CD4-positive, alpha-beta memory T cell (primary cell): Measurements from ENCODE around the gene PLEKHM2. TPM values are rescaled to one million over a fixed set of nuclear protein-coding genes. Genes with fewer than 3 reads are reported as not detected.

Experiments
- CTCF ChIA-PET: fragments of 350-600 bp; sonication (Branson Sonifier 250); formaldehyde crosslinking; loops from one replicate; lab custom pipeline; 2021; ENCODE audit warnings: inconsistent platforms; ENCODE audit not compliant: partially characterized antibody; lab: Charles Lee
- POLR2A ChIA-PET: fragments of 350-600 bp; sonication (Branson Sonifier 250); formaldehyde crosslinking; loops from one replicate; lab custom pipeline; 2021; ENCODE audit not compliant: partially characterized antibody; lab: Charles Lee
- DNase-seq, 5 donors: peaks; one replicate each; pipeline versions ENCODE4 v3.0.0 to v3.0.0-alpha.2; 2020 to 2022; ENCODE audit warnings: mixed read lengths in 1 of 5
- H3K27ac ChIP-seq: one replicate; pipeline ENCODE4 v1.7.0; 2013; ENCODE audit warnings: low read depth, low read length
- H3K27me3 ChIP-seq: 2 replicates; pipeline ENCODE4 v1.7.0; 2013; ENCODE audit warnings: mild to moderate bottlenecking, low read length, moderate library complexity; ENCODE audit not compliant: insufficient read depth
- H3K36me3 ChIP-seq: 2 replicates; pipeline ENCODE4 v1.7.0; 2013; ENCODE audit warnings: mild to moderate bottlenecking, low read length, moderate library complexity; ENCODE audit not compliant: insufficient read depth
- H3K4me1 ChIP-seq: 2 replicates; pipeline ENCODE4 v1.7.0; 2013; ENCODE audit warnings: mild to moderate bottlenecking, low read length, moderate library complexity; ENCODE audit not compliant: insufficient read depth
- H3K4me3 ChIP-seq, 2 donors: one replicate each; pipeline ENCODE4 v1.7.0; 2013; ENCODE audit warnings: low read length in 2 of 2, mild to moderate bottlenecking in 1 of 2
- H3K9me3 ChIP-seq, 2 donors: one replicate each; pipeline ENCODE4 v1.7.0; 2013; ENCODE audit warnings: low read length in 2 of 2, control low read depth in 1 of 2; ENCODE audit not compliant: control insufficient read depth in 1 of 2
- H3K27ac Mint-ChIP-seq, 7 donors: one replicate each; pipeline ENCODE4 v1.8.0; 2020 to 2021; ENCODE audit warnings: mixed read lengths in 7 of 7, mild to moderate bottlenecking in 6 of 7, inconsistent platforms in 3 of 7, moderate library complexity in 3 of 7
- H3K27me3 Mint-ChIP-seq, 2 donors: one replicate each; pipeline ENCODE4 v1.8.0; 2020 to 2021; ENCODE audit warnings: mixed read lengths in 2 of 2
- H3K36me3 Mint-ChIP-seq, 2 donors: one replicate each; pipeline ENCODE4 v1.8.0; 2020 to 2021; ENCODE audit warnings: mixed read lengths in 2 of 2, inconsistent platforms in 1 of 2, mild to moderate bottlenecking in 1 of 2
- H3K4me1 Mint-ChIP-seq, 4 donors: one replicate each; pipeline ENCODE4 v1.8.0; 2020 to 2021; ENCODE audit warnings: mixed read lengths in 4 of 4, mild to moderate bottlenecking in 1 of 4
- H3K4me3 Mint-ChIP-seq, 8 donors: one replicate each; pipeline ENCODE4 v1.8.0; 2020 to 2021; ENCODE audit warnings: mixed read lengths in 8 of 8, mild to moderate bottlenecking in 7 of 8, moderate library complexity in 6 of 8, inconsistent platforms in 3 of 8
- H3K9me3 Mint-ChIP-seq, 8 donors: one replicate each; pipeline ENCODE4 v1.8.0; 2020 to 2021; ENCODE audit warnings: mixed read lengths in 8 of 8, mild to moderate bottlenecking in 5 of 8, inconsistent platforms in 3 of 8, moderate library complexity in 1 of 8
- intact Hi-C: fragments of 100-400 bp; cut with micrococcal nuclease; formaldehyde crosslinking; loops from one replicate; pipeline ENCODE4 v1.15.1; 2023
- polyA plus RNA-seq, 2 donors: library from polyadenylated mRNA; unstranded; fragments of 300-500 nt; fragmentation: Illumina TruSeq; gene quantifications; one replicate each; pipeline ENCODE4 v1.2.3, GENCODE V29; 2021
- total RNA-seq, 2 experiments: library from RNA; stranded (reverse); gene quantifications; one replicate each; pipeline ENCODE4 v1.2.3, GENCODE V29; 2021

PLEKHM2 gene
- total and polyA plus RNA-seq, 4 experiments from 2014 or later: 2.0 to 59.8 (median 30.9) TPM

GRCh38 chr1:15739745-15740144 lies 55.6 kb downstream of the PLEKHM2 start:
- intact Hi-C loops: no loop called here
- H3K9me3 Mint-ChIP-seq: no peaks in the 10 kb centered on the region

DNA sequence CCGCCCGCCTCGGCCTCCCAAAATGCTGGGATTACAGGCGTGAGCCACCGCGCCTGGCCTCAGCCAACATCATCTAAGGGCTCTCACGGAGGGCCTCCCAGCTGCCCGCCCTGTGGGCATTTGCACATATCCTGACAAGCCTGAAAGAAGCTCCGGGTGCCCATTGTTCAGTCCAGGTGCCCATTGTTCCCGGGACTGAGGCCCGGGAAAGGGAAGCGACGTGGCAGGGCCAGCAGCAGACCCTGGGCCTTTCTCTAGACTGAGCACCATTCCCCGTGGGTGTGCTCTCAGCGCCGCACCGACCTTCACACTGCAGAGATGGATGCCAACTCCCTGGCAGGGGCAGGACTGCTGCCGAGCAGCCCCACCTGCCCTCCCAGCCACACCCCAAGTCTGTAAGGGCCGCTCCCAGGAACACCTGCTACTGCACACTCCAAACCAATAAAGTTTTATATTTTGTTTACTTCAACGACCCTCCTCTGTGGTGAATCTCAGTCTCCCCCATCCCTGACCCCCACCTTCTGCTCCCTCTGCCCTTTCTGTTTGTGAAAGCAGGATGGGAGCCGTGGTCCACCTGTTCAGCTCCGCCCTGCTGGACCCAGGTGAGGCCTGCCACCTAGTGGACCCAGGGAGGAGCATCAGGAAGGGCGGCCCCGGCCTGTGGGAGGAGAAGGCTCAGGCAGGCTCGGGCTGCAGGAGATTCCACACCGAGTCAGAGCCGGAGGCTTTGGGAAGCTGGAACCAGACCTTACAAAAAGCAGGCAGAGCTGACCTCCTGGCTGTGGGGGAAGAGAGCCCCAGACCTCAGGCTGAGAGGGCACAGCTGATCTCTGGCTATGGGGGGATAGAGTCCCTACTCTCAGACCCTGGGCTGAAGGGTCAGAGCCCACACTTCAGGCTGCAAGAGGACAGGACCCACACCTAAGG lies 57.1 kb downstream of the PLEKHM2 start:
- H3K9me3 Mint-ChIP-seq: no peaks in the 10 kb centered on the region
- POLR2A ChIA-PET: no interaction called here
- H3K27ac Mint-ChIP-seq: peak overlapping the region in 3 of 7 donors; percentile 45 to 72 (median 68)
- peak in 4 of 5 donors; percentile 55 to 60 (median 58) for DNase-seq
- H3K27me3 Mint-ChIP-seq: no peaks in the 10 kb centered on the region
- Histone ChIP-seq H3K36me3 (no peaks in the 10 kb centered on the region), H3K27me3 (no peaks in the 10 kb centered on the region), H3K9me3 (no peaks in the 10 kb centered on the region), H3K4me1 (peaks cover 7% of the 10 kb centered on the region), H3K27ac (no peak overlapping the region), H3K4me3 (no peak overlapping the region)
- H3K4me1 Mint-ChIP-seq: peaks cover 5 to 6% (median 6%) of the 10 kb centered on the region in 4 donors
- H3K36me3 Mint-ChIP-seq: no peaks in the 10 kb centered on the region
- no peak overlapping the region for H3K4me3 Mint-ChIP-seq
- CTCF ChIA-PET: interaction anchor here (0.6 to 2.6 kb wide), 9 partner anchors 10 to 342 kb away, joined by 3 to 20 read pairs (median 3); no protein-coding TSS in a partner anchor
- intact Hi-C loops: no loop called here

More at GRCh38 chr1:15739745-15740144, 55.6 kb downstream of the PLEKHM2 start:
- Histone ChIP-seq H3K27me3 (no peaks in the 10 kb centered on the region), H3K27ac (no peak overlapping the region), H3K4me3 (no peak overlapping the region), H3K9me3 (no peaks in the 10 kb centered on the region), H3K4me1 (peaks cover 7% of the 10 kb centered on the region), H3K36me3 (no peaks in the 10 kb centered on the region)
- H3K27ac Mint-ChIP-seq: peak overlapping the region in 3 of 7 donors; percentile 45 to 77 (median 47)
- ChIA-PET CTCF (interaction anchor here (2.6 kb wide), 1 partner anchor 142 kb away, joined by 20 read pairs; no protein-coding TSS in a partner anchor), POLR2A (no interaction called here)
- no peak overlapping the region for H3K4me3 Mint-ChIP-seq
- DNase-seq: no peak
- H3K4me1 Mint-ChIP-seq: peaks cover 5 to 6% (median 6%) of the 10 kb centered on the region in 4 donors
- H3K27me3 Mint-ChIP-seq: no peaks in the 10 kb centered on the region
- H3K36me3 Mint-ChIP-seq: no peaks in the 10 kb centered on the region

DNA sequence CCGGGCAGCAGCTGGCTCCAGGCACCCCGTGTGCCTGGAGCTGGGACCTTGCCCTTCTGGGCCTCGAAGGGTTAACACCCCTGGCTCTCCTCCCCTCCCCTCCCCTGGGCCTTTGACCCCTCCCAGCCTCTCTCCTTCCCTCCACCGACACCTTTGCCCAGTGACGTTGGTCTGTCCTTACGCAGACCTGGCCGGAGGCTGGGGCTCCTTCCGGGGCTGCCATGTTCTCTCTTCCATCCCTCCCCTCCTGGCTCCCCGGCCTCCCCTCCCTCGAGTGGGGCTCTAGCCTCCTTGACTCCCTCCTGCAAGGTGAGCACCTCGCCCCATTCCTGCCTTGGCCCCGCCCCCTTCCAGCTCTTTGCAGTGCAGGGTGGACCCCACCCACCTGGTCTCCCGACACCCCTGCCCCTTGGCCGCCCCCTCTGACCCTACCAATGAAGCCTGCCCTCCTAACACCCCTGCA lies 58.2 kb downstream of the PLEKHM2 start, which contains the start of gene TMEM82:
Gene TMEM82, plus strand, starts transcription at position 161 of the 463 bp plus-strand sequence. Its CDS starts 61 bp downstream, at position 222.
- H3K36me3 ChIP-seq: no peaks in the 10 kb centered on the region
- ChIA-PET CTCF (interaction anchor here (1.9 to 2.6 kb wide), 2 partner anchors 145 to 149 kb away, joined by 9 to 20 read pairs; no protein-coding TSS in a partner anchor), POLR2A (no interaction called here)
- Mint-ChIP-seq H3K4me1 (peaks cover 5 to 6% (median 6%) of the 10 kb centered on the region in 4 donors), H3K27me3 (no peaks in the 10 kb centered on the region), H3K9me3 (no peaks in the 10 kb centered on the region), H3K36me3 (no peaks in the 10 kb centered on the region), H3K27ac (peak within 1 kb of the TSS in 4 of 7 donors; percentile 7 to 72 (median 44)), H3K4me3 (no peak within 1 kb of the TSS)
- peaks cover 7% of the 10 kb centered on the region for H3K4me1 ChIP-seq
- intact Hi-C loops: no loop called here
- H3K27me3 ChIP-seq: no peaks in the 10 kb centered on the region
- H3K4me3 ChIP-seq: no peak within 1 kb of the TSS
- no peak for DNase-seq
- H3K9me3 ChIP-seq: no peaks in the 10 kb centered on the region
- no peak within 1 kb of the TSS for H3K27ac ChIP-seq

- H3K9me3 ChIP-seq: no peaks in the 10 kb centered on the region
- H3K36me3 ChIP-seq: no peaks in the 10 kb centered on the region
- Mint-ChIP-seq H3K4me3 (no peak overlapping the region), H3K27me3 (no peaks in the 10 kb centered on the region), H3K9me3 (no peaks in the 10 kb centered on the region), H3K27ac (no peak overlapping the region), H3K4me1 (peaks cover 5 to 6% (median 6%) of the 10 kb centered on the region in 4 donors), H3K36me3 (no peaks in the 10 kb centered on the region)
- H3K27ac ChIP-seq: no peak overlapping the region
- H3K27me3 ChIP-seq: no peaks in the 10 kb centered on the region
- H3K4me3 ChIP-seq: no peak overlapping the region
- intact Hi-C loops: no loop called here
- peaks cover 7% of the 10 kb centered on the region for H3K4me1 ChIP-seq
- ChIA-PET CTCF (no interaction called here), POLR2A (no interaction called here)
- no peak for DNase-seq
Measured at GRCh38 chr1:15744122-15744679, 60.1 kb downstream of the PLEKHM2 start.

GRCh38 chr1:15747378-15747777 lies 63.3 kb downstream of the PLEKHM2 start:
- no peak overlapping the region for H3K4me3 ChIP-seq
- Mint-ChIP-seq H3K4me3 (no peak overlapping the region), H3K36me3 (no peaks in the 10 kb centered on the region), H3K27ac (no peak overlapping the region), H3K9me3 (no peaks in the 10 kb centered on the region), H3K4me1 (no peaks in the 10 kb centered on the region), H3K27me3 (no peaks in the 10 kb centered on the region)
- no peak for DNase-seq
- ChIA-PET POLR2A (no interaction called here), CTCF (interaction anchor here (1.0 kb wide), 1 partner anchor 9 kb away, joined by 4 read pairs; no protein-coding TSS in a partner anchor)
- intact Hi-C loops: no loop called here
- no peaks in the 10 kb centered on the region for H3K36me3 ChIP-seq
- H3K27ac ChIP-seq: no peak overlapping the region
- no peaks in the 10 kb centered on the region for H3K27me3 ChIP-seq
- no peaks in the 10 kb centered on the region for H3K9me3 ChIP-seq
- H3K4me1 ChIP-seq: no peaks in the 10 kb centered on the region

DNA sequence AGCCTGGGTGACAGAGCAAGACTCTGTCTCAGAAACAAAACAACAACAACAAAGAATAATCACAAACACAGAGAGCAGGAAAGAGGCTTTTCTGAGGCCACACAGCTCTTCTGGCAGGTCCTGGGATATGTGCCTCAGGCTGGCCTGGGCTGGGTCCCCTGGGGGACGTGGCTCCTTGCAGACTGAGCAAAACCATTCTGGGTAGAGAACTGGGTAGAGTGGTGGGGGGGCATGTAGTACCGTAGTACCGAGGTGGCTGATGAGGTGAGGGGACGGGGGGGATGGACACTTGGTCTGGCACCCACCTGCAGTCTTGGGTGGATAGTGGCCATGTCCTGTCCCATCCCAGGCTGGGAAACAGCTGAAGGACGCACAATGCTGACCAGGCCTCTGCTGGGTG lies 64.1 kb downstream of the PLEKHM2 start:
- Histone ChIP-seq H3K27me3 (no peaks in the 10 kb centered on the region), H3K36me3 (no peaks in the 10 kb centered on the region), H3K27ac (no peak overlapping the region), H3K4me1 (no peaks in the 10 kb centered on the region), H3K9me3 (no peaks in the 10 kb centered on the region), H3K4me3 (no peak overlapping the region)
- Mint-ChIP-seq H3K36me3 (no peaks in the 10 kb centered on the region), H3K4me1 (no peaks in the 10 kb centered on the region), H3K4me3 (no peak overlapping the region), H3K27me3 (peaks cover 0 to under 1% of the 10 kb centered on the region in 2 donors), H3K27ac (peak overlapping the region in 1 of 7 donors; percentile 12), H3K9me3 (no peaks in the 10 kb centered on the region)
- CTCF ChIA-PET: no interaction called here
- DNase-seq: no peak
- intact Hi-C loops: no loop called here
- POLR2A ChIA-PET: no interaction called here
